Spleen (tissue), 11 donors: ENCODE measurements around the gene RNF169. TPM values are rescaled to one million over a fixed set of nuclear protein-coding genes. Genes with fewer than 3 reads are reported as not detected.

ENCODE experiments used
- DNase-seq: peaks from one replicate; pipeline ENCODE4 v3.0.0-alpha.2; 2020
- H3K27ac ChIP-seq, 8 donors: fragments of 200-600 bp; sonication (generic) in 7 of 8; 1 replicate in 4 of 8; 2 replicates in 4 of 8; pipeline versions ENCODE4 v1.5.0 to v1.8.0; 2016 to 2021; ENCODE audit warnings: inconsistent platforms in 4 of 8, mild to moderate bottlenecking in 4 of 8, moderate library complexity in 1 of 8
- H3K27me3 ChIP-seq, 7 donors: fragments of 200-600 bp; sonication (generic) in 6 of 7; replicated peaks in 1 of 7; 1 replicate in 4 of 7; 2 replicates in 3 of 7; pipeline versions ENCODE4 v1.5.0 to v1.8.0; 2016 to 2021; ENCODE audit warnings: inconsistent platforms in 3 of 7, mild to moderate bottlenecking in 1 of 7
- H3K36me3 ChIP-seq, 6 donors: fragments of 200-600 bp; sonication (generic) in 5 of 6; 1 replicate in 4 of 6; 2 replicates in 2 of 6; pipeline versions ENCODE4 v1.5.0 to v1.8.0; 2016 to 2021; ENCODE audit warnings: inconsistent platforms in 2 of 6
- H3K4me1 ChIP-seq, 6 donors: fragments of 200-600 bp; sonication (generic) in 5 of 6; 1 replicate in 3 of 6; 2 replicates in 3 of 6; pipeline versions ENCODE4 v1.5.0 to v1.8.0; 2016 to 2021; ENCODE audit warnings: inconsistent platforms in 3 of 6
- H3K4me3 ChIP-seq, 8 donors: fragments of 200-600 bp; sonication (generic) in 7 of 8; 1 replicate in 4 of 8; 2 replicates in 4 of 8; pipeline versions ENCODE4 v1.5.0 to v1.8.0; 2016 to 2021; ENCODE audit warnings: inconsistent platforms in 4 of 8, mild to moderate bottlenecking in 4 of 8, moderate library complexity in 2 of 8
- H3K9me3 ChIP-seq, 8 donors: fragments of 200-600 bp; sonication (generic) in 7 of 8; 1 replicate in 4 of 8; 2 replicates in 4 of 8; pipeline versions ENCODE4 v1.5.0 to v1.8.0; 2016 to 2021; ENCODE audit warnings: inconsistent platforms in 4 of 8
- POLR2A ChIP-seq, 3 donors: fragments of 450-650 bp; IDR thresholded peaks; one replicate each; pipeline ENCODE4 v1.5.1; 2017; ENCODE audit warnings: antibody characterized with exemption in 3 of 3, mild to moderate bottlenecking in 1 of 3
- POLR2AphosphoS5 ChIP-seq, 3 donors: sonication (generic); formaldehyde crosslinking; IDR thresholded peaks; one replicate each; pipeline ENCODE4 v1.5.1; 2017; ENCODE audit warnings: antibody characterized with exemption in 3 of 3
- WGBS, 5 donors: extraction: QIAGEN DNeasy Blood & Tissue Kit in 3 of 5; methylation state at CpG; one replicate each; pipeline versions ENCODE4 v1.1.5 to v1.1.7; 2013 to 2018; 5-methylcytosine and 5-hydroxymethylcytosine counted together
- intact Hi-C: fragments of 100-400 bp; cut with DNase I; formaldehyde crosslinking; loops from one replicate; pipeline ENCODE4 v1.15.0; 2023; ENCODE audit warnings: low total_unique reads
- polyA plus RNA-seq, 3 donors: library from polyadenylated mRNA; stranded (reverse); fragments of 200-250 nt; gene quantifications; one replicate each; pipeline ENCODE4 v1.2.1, GENCODE V29; 2013
- total RNA-seq, 7 donors: library from RNA; depleted of rRNA in 3 of 7; stranded (reverse); fragments of >200 nt in 3 of 7; fragmentation: NEBNext Ultra II Directional in 4 of 7; extraction: Animal tissue kit (Norgen Biotek cat#: 25700) in 4 of 7; gene quantifications; one replicate each; pipeline versions ENCODE4 v1.1.0 to v1.2.1, GENCODE V29; 2016 to 2021
- TF ChIP-seq, protein P1 (sequence below), 11 experiments: fragments of 200-600 bp in 7 of 11; fragments of 450-650 bp in 4 of 11; sonication (generic) in 4 of 11; IDR thresholded peaks in 8 of 11; conservative IDR thresholded peaks in 3 of 11; 1 replicate in 7 of 11; 2 replicates in 4 of 11; pipeline versions ENCODE4 v1.4.0 to v1.8.0; 2016 to 2021; ENCODE audit warnings: antibody characterized with exemption in 11 of 11, inconsistent platforms in 4 of 11, mild to moderate bottlenecking in 1 of 11
- donor health status: healthy with polysubstance abuse.
- donor health status: DM: no; HTN: no; CAD: no; lungs with moderate emphysema.
- donor health status: DM: no; HTN: no; CAD: no.
- donor health status: Bipolar disorder and iron deficiency.
- donor health status: healthy.
- donor health status: DM: no; HTN: no; CAD: no.
- donor health status: DM: yes; HTN: yes; CAD: no.

The RNF169 gene
- total and polyA plus RNA-seq, 10 donors, result 2.5 to 34.1 (median 24.0) TPM

DNA sequence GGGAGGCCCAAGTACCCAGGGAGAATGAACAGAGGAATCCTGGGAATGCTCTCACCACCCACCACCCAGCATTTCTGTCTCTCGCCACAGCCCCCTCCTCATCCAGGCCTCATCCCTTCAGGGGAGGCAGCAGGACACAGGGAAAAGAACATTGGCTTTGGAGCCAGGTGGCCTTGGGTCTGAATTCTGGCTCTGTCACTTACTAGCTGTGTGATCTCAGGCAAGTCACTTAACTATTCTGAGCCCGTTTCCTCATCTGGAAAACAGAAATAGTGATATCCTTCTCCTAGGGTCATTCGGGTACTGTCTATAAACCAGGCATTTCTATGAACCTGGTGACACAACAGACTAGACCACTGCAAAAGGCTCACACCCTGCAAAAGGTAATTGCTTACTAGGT is 39.5 kb upstream of the RNF169 start:
- Histone ChIP-seq H3K27me3 (no peaks in the 10 kb centered on the region), H3K4me1 (no peaks in the 10 kb centered on the region), H3K9me3 (no peaks in the 10 kb centered on the region), H3K27ac (no peak overlapping the region), H3K4me3 (no peak overlapping the region), H3K36me3 (no peaks in the 10 kb centered on the region)
- WGBS, 5 donors, result 60 to 87% (median 74%) methylated on average over 3 of the region's 3 CpGs
- intact Hi-C loops, result no loop called here
- TF ChIP-seq POLR2AphosphoS5 (IDR thresholded peaks at IDR 0.05) (no peak), POLR2A (IDR thresholded peaks at IDR 0.05) (no peak)
- TF ChIP-seq, protein P1, sequence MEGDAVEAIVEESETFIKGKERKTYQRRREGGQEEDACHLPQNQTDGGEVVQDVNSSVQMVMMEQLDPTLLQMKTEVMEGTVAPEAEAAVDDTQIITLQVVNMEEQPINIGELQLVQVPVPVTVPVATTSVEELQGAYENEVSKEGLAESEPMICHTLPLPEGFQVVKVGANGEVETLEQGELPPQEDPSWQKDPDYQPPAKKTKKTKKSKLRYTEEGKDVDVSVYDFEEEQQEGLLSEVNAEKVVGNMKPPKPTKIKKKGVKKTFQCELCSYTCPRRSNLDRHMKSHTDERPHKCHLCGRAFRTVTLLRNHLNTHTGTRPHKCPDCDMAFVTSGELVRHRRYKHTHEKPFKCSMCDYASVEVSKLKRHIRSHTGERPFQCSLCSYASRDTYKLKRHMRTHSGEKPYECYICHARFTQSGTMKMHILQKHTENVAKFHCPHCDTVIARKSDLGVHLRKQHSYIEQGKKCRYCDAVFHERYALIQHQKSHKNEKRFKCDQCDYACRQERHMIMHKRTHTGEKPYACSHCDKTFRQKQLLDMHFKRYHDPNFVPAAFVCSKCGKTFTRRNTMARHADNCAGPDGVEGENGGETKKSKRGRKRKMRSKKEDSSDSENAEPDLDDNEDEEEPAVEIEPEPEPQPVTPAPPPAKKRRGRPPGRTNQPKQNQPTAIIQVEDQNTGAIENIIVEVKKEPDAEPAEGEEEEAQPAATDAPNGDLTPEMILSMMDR (IDR thresholded peaks at IDR 0.05 in 8 of 11, conservative IDR thresholded peaks at IDR 0.05 in 3 of 11), result no peak
- no peak for DNase-seq

DNA sequence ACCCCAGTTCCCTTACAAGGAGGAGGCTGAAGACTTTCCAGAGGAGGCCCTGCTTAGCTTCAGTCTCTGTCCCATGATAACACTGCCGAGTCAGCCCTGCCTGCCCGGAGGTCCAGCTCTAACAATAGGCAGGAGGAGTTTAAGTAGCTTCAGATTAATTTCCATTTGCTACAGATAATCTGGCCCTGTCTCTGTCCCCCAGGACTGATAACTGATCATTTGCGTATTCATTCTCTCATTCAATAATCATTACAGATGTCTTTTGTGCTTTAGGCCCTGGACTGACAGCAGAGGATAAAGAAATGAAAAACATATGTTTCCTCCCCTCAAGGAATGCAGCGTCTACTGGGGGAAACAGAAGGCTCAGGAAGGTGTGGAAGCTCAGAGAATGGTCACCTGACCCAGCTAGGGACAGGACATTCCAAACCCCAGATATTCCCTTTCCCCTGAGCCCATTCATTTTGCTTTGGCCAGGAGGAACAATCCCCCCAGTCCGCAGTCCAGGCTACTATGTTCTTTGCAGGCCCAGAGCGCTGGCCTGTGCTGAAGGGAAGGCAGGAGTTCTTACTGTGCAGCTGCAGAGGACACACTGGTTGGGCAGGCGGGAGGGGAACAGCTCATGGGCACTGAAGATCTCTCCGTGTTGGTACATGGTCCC is 38.2 kb upstream of the RNF169 start:
- intact Hi-C loops, result no loop called here
- Histone ChIP-seq H3K27me3 (no peaks in the 10 kb centered on the region), H3K9me3 (no peaks in the 10 kb centered on the region), H3K36me3 (no peaks in the 10 kb centered on the region), H3K4me3 (no peak overlapping the region), H3K4me1 (no peaks in the 10 kb centered on the region), H3K27ac (no peak overlapping the region)
- TF ChIP-seq POLR2AphosphoS5 (IDR thresholded peaks at IDR 0.05), result no peak
- TF ChIP-seq, protein P1 (IDR thresholded peaks at IDR 0.05 in 8 of 11, conservative IDR thresholded peaks at IDR 0.05 in 3 of 11), result no peak
- TF ChIP-seq POLR2A (IDR thresholded peaks at IDR 0.05), result no peak
- WGBS, 5 donors, result 68 to 76% (median 70%) methylated on average over 8 of the region's 8 CpGs
- no peak for DNase-seq

DNA sequence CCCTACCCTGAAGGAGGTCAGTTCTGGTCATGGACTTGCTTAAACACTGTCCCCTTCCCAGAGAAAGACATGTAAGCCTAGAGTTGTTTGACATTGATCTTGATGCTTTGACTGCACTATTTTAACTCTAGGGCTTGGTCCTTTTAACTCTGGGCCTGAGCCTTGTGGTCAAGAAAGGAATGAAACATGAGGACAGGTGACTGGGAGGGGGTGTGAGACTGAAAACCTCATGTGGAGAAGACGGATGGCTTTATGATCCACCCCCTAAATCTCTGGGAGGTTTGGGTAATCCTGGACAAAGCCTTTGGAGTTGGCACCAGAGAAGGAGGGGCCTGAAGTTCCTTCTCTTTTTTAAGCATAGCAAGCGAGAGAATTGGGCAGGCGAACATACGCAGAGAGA is 35.0 kb upstream of the RNF169 start:
- Histone ChIP-seq H3K9me3 (no peaks in the 10 kb centered on the region), H3K27me3 (no peaks in the 10 kb centered on the region), H3K4me3 (no peak overlapping the region), H3K36me3 (no peaks in the 10 kb centered on the region), H3K27ac (no peak overlapping the region), H3K4me1 (no peaks in the 10 kb centered on the region)
- intact Hi-C loops, result no loop called here
- no peak for DNase-seq
- 68 to 83% (median 72%) methylated on average over 4 of the region's 4 CpGs for whole genome bisulfite sequencing, 5 donors
- no peak for TF ChIP-seq POLR2AphosphoS5 (IDR thresholded peaks at IDR 0.05)
- TF ChIP-seq POLR2A (IDR thresholded peaks at IDR 0.05), result no peak
- TF ChIP-seq, protein P1 (IDR thresholded peaks at IDR 0.05 in 8 of 11, conservative IDR thresholded peaks at IDR 0.05 in 3 of 11), result no peak

DNA sequence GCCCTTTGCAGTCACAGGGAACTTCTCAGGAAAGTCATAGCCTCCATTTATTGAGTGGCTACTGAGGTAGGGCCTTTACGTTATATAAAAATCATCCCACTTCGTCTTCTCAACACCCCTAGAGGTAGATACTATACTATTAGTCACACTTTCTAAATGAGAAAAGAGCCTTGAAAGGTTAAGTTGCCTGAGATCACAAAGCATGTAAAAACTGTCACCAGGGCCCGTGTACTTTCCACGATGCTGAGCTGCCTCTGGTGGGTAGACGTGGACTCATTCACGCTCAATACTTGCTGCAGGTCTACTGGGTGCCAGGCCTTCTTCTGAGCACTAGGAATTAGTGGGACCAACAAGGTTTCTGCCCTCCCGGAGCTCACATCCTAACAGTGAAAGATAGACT is 33.7 kb upstream of the RNF169 start:
- TF ChIP-seq POLR2AphosphoS5 (IDR thresholded peaks at IDR 0.05) (no peak), POLR2A (IDR thresholded peaks at IDR 0.05) (no peak)
- TF ChIP-seq, protein P1 (IDR thresholded peaks at IDR 0.05 in 8 of 11, conservative IDR thresholded peaks at IDR 0.05 in 3 of 11), result no peak
- H3K27me3 ChIP-seq, result no peaks in the 10 kb centered on the region
- no peaks in the 10 kb centered on the region for H3K36me3 ChIP-seq
- no peak for DNase-seq
- no peaks in the 10 kb centered on the region for H3K4me1 ChIP-seq
- 82 to 86% (median 84%) methylated on average over 7 of the region's 7 CpGs for WGBS, 5 donors
- H3K9me3 ChIP-seq, result no peaks in the 10 kb centered on the region
- no peak overlapping the region for H3K27ac ChIP-seq
- no peak overlapping the region for H3K4me3 ChIP-seq
- intact Hi-C loops, result no loop called here
